Left cardiac atrium (tissue), 4 donors: ENCODE data around the gene STX8. TPM values are rescaled to one million over a fixed set of nuclear protein-coding genes. Genes with fewer than 3 reads are reported as not detected.

Experiments used
- ATAC-seq, 2 donors: fragments of 200-7000 bp; cut with Tn5 transposase; one replicate each; pipeline ENCODE4 v1.9.1; 2020; ENCODE audit warnings: mild to moderate bottlenecking in 2 of 2, moderate library complexity in 2 of 2
- DNase-seq: peaks from one replicate; pipeline ENCODE4 v3.0.0-alpha.2; 2020
- intact Hi-C, 2 donors: fragments of 100-400 bp; cut with DNase I; formaldehyde crosslinking; loops; one replicate each; pipeline versions ENCODE4 v1.14.1 to v1.15.1; 2022 to 2023
- total RNA-seq, 2 donors: library from RNA; stranded (reverse); fragmentation: NEBNext Ultra II Directional; extraction: Animal tissue kit (Norgen Biotek cat#: 25700); gene quantifications; one replicate each; pipeline ENCODE4 v1.2.1, GENCODE V29; 2021
- donor health status: DM: no; HTN: yes; CAD: no.
- donor health status: DM: no; HTN: yes; CAD: no; lungs with severe emphysema.
- donor health status: DM: yes; HTN: yes; CAD: no.
- donor health status: Dilated cardiomyopathy.

STX8 gene
- total RNA-seq, 2 donors from 2014 or later: 57.0 to 58.4 TPM

DNA sequence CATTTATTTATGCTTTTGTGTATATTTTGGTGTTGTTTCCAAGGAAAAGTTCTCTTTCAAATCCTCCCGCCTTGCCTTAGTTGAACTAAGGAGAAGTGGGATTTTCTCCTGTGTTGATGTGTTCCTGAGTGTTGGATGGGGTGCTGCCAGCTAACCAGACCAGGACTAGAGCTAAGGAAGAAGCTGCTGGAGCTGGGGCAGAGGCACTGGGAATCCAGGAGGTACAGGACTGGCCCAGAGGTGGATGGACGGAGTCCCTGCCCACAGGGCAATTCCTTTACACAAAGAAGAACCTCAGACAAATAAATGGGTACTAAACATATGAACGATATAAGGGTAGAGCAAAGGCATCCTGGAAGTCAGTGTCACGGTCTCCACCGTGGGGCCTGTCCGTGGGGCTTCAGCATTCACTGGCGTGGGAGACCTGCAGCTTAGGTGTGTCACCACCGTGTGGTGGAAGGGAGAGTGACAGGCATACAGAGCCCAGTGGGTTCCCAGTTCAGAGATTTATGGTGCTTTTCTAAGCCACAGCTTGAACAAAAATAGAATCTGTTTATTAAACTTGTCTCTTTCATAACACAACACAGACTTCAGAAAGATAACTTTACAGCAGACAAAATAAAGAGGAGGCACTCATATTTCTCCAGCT is 283.6 kb downstream of the STX8 start:
- DNase-seq (peak; percentile 69), ATAC-seq (peak; percentile 90 to 96)
- intact Hi-C loops: loop anchor here (5.0 to 10.0 kb wide), 3 partner anchors 55 to 300 kb away; no protein-coding TSS in a partner anchor

DNA sequence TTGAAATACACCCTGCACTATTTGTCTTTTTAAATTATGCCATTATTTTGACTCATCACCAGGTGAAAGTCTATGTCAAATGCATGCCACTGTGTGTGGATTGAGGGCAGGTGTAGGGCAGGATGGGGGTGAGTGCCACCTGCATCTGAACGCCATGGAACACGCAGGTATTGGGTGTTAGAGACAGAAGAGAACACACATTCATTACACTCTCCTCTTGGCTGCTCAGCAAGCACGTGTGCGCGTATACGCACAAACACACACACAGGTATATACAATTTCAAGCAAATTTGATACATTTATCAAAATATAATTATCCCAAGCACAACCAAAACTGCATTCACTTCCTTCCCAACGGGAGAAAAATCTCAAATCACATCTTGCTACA is 285.4 kb downstream of the STX8 start:
- ATAC-seq (no peak), DNase-seq (no peak)
- intact Hi-C loops: loop anchor here (5.0 to 10.0 kb wide), 3 partner anchors 53 to 298 kb away; no protein-coding TSS in a partner anchor

DNA sequence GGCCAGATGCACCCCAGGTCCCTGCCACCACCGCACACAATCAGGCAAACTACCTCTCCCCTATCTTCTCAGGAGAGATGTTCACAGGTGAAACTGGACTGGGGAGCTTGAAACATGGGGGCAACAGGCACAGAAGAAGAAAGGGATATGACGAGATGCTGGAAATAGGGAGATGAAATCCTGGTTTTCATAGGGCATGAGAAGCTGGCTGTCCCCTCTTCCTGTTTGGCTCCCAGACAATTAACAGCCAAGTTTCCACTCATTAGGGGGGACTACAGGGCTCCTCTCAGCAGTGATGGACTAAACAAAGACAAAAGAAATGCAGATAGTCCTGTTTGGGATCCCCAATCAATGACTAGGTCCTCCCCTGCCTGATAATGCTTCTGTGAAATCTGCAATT is 288.3 kb downstream of the STX8 start:
- ATAC-seq: no peak
- intact Hi-C loops: no loop called here
- DNase-seq: no peak

DNA sequence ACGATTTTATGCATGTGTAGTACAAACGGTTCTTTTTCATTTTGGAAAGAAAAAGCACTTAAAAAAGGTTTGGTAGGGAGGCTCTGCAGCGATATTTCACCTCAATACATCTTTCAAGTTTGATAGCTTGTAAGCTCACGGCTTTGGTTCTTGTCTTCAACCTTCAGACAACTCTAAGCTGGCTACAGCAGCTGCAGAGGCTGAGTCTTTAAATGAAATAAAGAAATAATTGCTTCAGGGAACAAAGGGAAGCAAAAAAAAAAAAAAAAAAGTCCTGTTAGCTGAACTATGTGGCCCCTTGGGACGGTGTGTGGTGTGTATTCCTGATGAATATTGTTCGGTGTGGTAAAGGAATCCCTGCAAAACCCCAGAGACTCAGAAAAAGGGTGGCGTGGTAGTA is 289.2 kb downstream of the STX8 start:
- intact Hi-C loops: no loop called here
- DNase-seq (no peak), ATAC-seq (no peak)

DNA sequence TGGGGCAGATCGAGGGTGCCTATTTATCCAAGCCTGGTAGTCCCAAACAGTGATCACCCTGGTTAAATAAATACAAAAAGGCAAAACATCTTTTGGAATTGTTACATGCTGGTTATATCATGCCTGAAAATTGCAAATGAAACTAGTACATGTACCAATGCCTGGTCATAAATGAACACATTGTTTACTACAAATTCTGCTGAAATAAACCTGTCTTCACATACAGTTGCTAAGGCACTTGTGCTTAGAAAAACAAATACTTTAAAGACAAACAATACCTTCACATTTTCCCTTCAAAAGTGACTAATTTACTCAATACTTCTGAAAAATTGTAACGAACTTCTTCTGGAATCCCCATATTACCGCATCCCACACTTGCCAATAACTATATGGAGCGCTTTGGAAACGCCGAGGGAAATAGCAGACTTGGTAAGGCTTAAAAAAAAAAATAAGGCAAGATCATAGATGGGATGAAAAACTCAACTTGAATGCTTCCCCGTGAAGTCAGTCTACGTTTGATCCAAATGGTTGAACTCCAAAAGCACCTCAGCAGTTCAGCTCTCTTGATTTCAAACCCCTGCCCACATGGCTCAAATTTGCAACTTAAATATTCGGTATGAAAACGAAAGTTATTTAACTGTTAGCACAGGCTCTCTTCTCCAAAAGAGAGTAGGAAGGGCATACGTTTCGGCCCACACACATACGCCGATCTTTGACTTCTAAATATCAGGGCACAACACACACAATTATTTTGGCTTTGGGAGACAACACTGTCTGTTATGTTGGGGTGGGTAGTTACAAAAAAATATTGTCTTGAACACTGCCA is 289.8 kb downstream of the STX8 start:
- intact Hi-C loops: no loop called here
- DNase-seq: no peak
- no peak for ATAC-seq

DNA sequence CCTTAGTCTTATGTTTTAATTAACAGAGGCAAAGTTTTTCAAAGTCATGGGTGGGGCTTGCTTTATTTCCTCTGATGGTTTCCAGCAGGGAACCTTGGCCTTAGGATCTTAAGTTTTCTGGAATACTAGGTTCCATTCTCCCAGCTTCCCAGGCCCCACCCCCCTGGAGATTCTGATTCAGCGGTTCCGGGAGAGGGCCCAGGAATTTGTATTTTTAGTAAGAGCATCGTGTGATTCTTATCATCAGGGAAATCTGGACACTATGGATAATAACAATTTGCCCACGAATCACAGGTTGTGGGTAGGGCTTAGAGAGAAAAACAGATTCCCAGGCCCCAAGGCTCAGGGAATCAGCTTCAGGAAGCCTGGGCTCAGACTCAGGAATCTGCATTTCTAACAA is 290.7 kb downstream of the STX8 start:
- ATAC-seq: peak in 1 of 2 donors; percentile 58
- intact Hi-C loops: no loop called here
- DNase-seq: peak; percentile 56

DNA sequence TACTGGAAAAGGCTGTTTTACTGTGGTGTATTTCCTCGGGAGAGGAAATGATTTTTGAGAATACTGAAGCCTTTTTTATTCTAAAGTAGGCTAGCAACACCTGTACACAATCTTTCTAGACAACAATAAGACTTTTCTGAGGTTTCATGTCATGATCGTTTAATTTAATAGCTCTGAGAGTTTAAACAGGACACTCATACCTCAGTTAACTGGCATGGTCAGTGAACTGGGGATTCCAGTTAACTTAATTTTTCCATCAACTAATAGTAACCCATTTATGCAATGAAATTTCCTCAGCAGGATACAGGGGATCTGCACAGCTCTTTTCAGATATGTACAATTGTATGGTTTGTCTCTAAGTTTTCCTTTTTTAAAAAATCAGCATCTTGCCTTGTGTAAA is 291.7 kb downstream of the STX8 start:
- DNase-seq: no peak
- intact Hi-C loops: no loop called here
- no peak for ATAC-seq

DNA sequence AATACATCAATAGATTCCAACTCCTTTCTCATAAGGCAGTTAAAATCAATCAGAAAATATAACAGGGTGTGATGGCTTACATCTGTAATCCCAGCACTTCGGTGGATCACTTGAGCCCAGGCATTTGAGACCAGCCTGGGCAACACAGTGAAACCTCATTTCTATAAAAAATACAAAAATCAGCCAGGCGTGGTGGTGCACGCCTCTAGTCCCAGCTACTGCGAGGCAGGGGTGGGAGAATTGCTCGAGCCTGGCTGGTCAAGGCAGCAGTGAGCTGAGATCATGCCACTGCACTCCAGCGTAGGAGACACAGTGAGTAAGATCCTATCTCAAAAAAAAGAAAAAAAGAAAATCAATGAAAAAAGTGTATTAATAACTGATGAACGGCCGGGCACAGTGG is 295.7 kb downstream of the STX8 start:
- ATAC-seq: no peak
- DNase-seq: no peak
- intact Hi-C loops: loop anchor here in 1 of 2 donors (10.0 kb wide), 1 partner anchor 55 kb away; no protein-coding TSS in a partner anchor

DNA sequence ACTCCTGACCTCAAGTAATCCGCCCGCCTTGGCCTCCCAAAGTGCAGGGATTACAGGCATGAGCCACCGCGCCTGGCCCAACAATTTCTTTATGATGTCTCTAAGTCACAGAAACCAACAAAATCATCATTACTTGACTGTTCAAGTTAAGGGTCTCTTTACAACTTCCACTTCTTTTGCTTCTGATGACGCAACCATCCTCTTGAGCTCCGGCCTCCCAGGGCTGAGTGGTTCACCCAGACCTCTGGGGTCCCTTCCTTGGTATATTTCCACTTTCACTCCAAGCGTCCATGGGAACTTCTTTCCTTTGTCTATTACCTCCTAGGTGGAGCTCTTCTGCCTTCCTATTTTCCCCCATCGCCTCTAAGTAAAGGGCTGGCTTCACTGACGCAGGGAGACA is 300.6 kb downstream of the STX8 start:
- intact Hi-C loops: loop anchor here in 1 of 2 donors (10.0 kb wide), 1 partner anchor 50 kb away; no protein-coding TSS in a partner anchor
- DNase-seq (no peak), ATAC-seq (no peak)

DNA sequence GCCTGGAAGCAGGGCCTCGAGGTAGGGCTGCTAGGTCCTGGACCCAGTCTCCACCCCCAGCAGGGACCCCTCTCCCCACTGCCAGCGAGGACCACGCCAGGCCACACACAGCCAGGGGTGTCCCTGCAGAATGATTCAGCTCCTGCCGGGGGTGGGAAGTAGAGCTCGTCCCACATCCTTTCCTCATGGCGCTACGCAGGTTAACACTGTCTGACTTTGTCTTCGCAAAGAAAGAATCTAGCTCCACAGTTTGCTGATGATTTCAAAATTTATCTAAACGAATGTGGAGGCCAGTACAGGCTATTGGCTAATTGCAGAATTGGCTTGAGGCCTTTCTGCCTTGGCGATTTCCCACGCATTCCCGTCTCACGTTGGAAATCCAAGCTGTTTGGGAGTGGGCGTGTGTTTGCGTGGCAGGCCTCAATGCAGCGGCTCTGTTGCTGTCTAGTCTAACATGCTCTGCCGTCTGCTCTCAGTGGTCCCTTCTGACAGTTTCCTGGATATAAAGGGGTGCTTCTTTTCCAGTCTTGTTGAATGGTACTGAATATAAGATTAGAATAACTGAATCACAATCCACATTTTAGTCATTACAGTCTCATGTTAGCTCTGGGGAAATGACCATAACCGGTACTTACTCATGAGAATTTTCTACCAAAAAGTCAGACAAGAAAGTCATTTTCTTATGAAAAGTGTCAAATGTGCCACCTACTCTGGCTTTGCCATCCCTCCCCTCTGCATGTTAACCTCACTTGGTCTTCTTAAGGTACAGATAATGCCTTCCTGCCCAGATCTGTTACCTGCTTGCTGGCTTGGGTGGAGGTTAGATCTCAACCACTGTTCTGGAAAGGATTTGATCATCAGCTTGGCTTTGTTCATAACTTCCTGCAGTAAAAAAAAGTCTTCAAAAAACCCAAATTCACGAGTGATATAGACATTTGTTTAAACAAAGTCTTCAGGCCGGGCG is 301.9 kb downstream of the STX8 start:
- intact Hi-C loops: loop anchor here in 1 of 2 donors (10.0 kb wide), 1 partner anchor 49 kb away; no protein-coding TSS in a partner anchor
- peak; percentile 68 to 77 for ATAC-seq
- DNase-seq: peak; percentile 40

DNA sequence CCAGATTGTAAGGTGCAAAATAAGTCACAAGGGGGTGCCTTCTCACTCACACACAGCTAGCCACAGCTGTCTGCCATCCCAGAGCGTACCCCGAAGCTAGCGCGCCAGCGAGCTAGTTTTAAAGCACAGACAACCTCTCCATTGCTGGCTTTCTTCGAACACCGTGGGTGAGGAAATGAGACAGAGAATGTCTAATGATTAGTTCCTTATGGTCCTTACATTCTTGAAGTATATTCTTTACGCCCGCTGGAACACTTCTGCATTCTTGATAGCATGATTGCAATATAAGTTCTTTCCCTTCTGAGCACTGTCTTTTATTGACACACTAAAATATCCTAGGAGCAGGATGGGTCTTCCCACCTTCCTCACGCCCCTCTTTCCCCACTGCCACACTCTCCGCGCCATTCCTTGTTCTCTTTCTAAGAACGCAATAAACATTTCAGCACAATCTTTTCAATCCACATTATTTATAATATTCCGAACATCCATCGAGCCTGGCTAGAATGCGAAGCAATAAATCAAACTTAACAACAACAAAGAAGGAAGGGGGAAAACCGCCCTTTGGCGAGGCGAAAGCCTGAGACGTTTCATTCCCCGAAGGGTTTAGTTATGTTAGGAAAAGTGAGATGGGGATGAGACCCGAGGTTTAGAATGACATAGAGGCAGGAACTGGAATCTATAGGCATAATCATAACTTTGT is 303.0 kb downstream of the STX8 start:
- no peak for DNase-seq
- intact Hi-C loops: loop anchor here in 1 of 2 donors (10.0 kb wide), 1 partner anchor 48 kb away; no protein-coding TSS in a partner anchor
- ATAC-seq: no peak

DNA sequence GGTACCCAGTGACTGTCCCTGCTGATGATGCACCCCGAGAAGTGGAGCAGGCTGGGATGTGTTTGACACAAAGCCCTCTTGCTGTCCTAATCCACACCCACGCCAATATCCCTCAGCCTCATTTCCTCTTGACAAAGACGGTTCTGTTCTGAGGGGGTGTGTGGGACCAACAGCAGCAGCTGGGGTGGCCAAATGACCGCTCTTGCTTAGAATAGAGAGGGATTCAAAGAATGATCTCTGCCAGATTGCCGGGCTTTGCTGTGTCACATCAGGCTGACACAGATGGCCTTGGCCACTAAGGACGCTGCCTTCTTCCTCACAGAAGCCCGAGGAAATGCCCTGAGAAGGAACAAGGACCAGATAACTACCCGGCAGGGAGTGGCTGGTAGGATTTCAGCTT is 303.6 kb downstream of the STX8 start:
- peak in 1 of 2 donors; percentile 32 for ATAC-seq
- DNase-seq: no peak
- intact Hi-C loops: loop anchor here in 1 of 2 donors (10.0 kb wide), 1 partner anchor 47 kb away; no protein-coding TSS in a partner anchor

DNA sequence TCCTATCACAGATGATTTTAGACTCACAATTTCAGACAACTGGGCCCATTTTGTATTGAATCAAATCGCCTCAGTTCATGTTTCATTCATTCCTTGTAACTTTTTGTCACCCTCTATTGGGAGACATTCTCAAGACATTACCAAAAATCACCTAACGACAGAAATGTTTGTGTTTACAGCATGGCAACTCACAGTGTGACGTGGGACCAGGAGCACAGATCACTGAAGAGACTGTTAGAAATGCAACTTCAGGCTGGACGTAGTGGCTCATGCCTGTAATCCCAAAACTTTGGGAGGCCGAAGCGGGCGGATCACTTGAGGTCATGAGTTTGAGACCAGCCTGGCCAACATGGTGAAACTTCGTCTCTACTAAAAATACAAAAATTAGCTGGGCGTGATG is 304.7 kb downstream of the STX8 start:
- intact Hi-C loops: loop anchor here in 1 of 2 donors (10.0 kb wide), 1 partner anchor 46 kb away; no protein-coding TSS in a partner anchor
- DNase-seq (no peak), ATAC-seq (no peak)

DNA sequence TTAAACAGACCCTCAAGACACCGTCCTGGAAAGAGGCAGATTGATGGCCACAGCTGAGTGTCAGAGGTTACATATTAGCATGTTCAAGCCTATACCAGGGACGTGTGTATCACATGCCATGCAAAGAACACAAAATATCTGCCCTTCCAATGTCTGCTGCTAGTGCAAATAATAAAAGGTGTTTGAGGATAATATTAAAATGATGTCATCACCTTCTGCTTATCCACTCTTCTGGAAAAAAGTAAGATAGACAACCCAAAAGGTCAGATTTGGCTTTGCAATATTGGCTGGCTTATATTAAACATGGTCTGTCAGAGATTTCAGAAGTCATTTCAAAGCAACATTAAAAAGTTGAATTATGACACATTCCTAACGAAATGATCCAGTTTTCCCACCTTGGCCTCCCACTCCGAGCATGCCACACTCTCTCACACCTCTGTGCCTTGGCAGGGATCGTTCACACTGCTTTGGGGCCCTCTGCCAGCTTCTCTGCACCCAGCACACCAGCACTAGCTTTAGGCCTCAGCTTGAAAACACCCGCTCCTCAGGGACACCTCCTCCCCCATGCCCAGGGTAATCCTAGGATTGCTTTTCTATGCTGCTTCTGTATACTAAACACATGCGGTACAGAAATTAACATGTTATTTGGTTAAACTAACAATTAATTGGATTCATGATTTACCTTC is 306.1 kb downstream of the STX8 start:
- peak in 1 of 2 donors; percentile 29 for ATAC-seq
- no peak for DNase-seq
- intact Hi-C loops: loop anchor here in 1 of 2 donors (10.0 kb wide), 1 partner anchor 45 kb away; no protein-coding TSS in a partner anchor

DNA sequence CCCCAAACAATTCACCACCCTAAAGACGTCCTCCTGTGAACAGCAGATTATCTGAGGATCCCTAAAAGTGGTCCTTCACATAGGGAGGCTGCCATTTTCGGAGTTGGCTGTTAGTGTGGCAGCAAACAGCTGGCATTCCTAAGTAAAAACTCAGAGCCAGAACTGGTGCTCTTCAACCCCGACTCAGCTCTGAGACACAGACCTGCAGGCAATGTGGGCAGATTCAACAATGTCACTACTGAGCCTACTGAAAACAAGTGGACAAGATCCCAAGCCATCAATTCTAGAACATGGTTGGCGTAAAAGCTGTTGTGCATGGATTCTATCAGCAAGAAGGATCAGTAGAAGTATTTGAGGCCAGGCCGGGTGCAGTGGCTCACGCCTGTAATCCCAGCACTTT is 307.1 kb downstream of the STX8 start:
- ATAC-seq (no peak), DNase-seq (no peak)
- intact Hi-C loops: no loop called here

DNA sequence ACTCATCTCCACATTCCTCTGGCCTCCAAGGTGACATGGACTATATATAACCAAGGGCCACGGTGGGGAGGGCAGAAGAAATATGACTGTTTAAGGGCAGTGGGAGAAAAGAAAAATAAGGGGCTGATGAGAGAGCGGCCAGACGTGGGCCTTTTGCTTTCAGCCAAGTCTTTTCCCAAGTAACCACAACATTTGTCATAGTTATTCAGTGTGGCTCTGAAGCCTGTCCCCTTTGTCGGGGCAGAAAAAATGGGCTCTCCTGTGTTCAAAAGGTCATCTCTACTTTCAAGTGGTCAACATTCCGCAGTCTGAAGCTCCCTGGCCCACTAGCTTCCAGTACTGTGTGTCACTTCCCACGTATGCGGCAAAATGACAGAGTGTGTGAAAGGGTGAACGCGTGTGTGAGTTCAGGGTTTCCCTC is 308.9 kb downstream of the STX8 start:
- DNase-seq: no peak
- intact Hi-C loops: no loop called here
- peak; percentile 53 to 67 for ATAC-seq

DNA sequence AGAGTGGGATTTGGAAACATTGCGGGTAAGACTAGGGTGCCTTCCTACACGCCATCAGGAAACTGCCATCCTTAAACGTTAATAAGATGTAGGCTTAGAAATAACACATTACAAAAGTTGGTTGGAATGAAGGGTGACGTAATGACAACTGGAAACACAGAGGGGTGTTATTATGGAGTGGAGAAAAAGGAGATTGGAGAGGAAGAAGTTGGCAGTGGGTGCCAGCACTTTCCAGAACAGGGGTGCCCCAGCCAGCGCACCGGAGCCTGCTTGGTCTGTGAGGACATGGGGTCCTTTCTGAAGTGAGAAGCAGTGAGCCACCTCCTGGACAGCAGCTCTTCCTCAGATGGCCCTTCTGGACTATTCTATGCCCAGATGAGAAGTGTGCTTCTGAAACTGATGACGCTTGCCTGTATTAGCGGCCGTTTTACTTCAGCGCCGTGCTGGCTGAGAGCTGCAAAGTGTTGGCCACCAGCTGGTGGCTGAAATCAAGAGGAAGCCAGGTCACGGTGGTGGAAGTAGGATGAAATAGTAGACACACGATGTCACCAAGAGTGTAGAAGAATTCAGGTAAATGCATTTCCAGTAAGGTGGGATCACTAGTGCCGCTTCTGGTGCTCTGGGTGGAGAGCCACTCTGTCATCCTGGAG is 309.5 kb downstream of the STX8 start:
- intact Hi-C loops: no loop called here
- no peak for DNase-seq
- peak; percentile 16 to 21 for ATAC-seq
